ENCODE results near the gene TSPAN4.

TSPAN4 gene

GRCh38 chr11:858762-859339, 16.2 kb downstream of the TSPAN4 start:
- TF ChIP-seq CTCF (IDR thresholded peaks at IDR 0.05; ENCODE audit: control extremely low read depth, extremely low read depth, low read depth, missing control alignments): no peak
- POLR2A ChIA-PET: no interaction called here
- CTCF ChIA-PET: interaction anchor here (3.0 kb wide), 1 partner anchor 11 kb away, joined by 14 read pairs; no protein-coding TSS in a partner anchor
- DNase-seq (ENCODE audit: extremely low spot score): no peak

- ChIA-PET CTCF (interaction anchor here (2.1 kb wide), 1 partner anchor 12 kb away, joined by 7 read pairs; no protein-coding TSS in a partner anchor), POLR2A (no interaction called here)
- no peak for TF ChIP-seq CTCF (IDR thresholded peaks at IDR 0.05; ENCODE audit: control extremely low read depth, extremely low read depth, low read depth, missing control alignments)
- no peak for DNase-seq (ENCODE audit: extremely low spot score)
Observed at GRCh38 chr11:859394-860131, 16.9 kb downstream of the TSPAN4 start.

DNA sequence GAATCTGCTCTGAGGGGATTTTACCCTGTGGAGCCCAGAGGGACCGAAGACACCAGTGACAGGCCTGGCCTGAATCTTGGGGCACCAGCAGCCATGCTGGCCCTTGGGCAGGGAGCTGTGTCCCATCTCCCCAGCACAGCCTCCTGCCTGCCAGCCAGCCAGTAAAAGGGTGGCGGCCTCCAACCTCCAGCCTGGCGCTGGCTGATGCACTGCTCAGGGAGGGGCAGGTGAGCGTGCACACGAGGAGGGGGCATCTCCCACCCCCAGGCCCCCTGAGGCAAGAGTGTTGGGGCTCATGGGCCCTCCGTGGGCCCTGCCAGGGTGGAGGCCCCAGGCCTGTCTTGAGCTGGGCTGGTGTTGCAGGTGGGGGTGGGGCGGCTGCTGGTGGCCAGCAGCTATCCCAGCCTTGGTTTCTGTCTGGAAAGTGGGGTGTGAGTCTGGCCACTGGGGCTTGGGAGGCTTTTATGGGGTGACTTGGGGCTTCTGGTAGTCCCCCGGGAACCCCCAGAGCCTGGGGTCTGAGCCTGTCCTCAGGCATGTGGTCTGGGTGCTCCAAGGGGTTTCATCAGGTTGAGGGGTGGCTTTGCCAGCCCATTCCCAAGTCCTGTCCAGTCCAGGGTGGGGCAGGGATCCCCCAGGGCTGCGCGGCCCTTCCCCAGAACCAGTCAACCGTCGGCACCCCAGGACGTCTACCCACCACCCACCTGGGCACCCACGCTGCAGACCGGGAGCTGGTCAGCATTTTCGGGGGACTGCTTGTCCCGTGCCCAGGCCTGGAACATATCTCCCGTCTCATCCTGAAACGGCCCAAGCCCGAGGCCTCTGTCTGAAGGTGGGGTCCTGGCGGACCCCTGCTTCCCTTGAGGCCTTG, 17.8 kb downstream of the TSPAN4 start:
- no peak for TF ChIP-seq CTCF (IDR thresholded peaks at IDR 0.05; ENCODE audit: control extremely low read depth, extremely low read depth, low read depth, missing control alignments)
- ChIA-PET CTCF (interaction anchor here (2.1 kb wide), 1 partner anchor 13 kb away, joined by 7 read pairs; no protein-coding TSS in a partner anchor), POLR2A (no interaction called here)
- DNase-seq (ENCODE audit: extremely low spot score): no peak

DNA sequence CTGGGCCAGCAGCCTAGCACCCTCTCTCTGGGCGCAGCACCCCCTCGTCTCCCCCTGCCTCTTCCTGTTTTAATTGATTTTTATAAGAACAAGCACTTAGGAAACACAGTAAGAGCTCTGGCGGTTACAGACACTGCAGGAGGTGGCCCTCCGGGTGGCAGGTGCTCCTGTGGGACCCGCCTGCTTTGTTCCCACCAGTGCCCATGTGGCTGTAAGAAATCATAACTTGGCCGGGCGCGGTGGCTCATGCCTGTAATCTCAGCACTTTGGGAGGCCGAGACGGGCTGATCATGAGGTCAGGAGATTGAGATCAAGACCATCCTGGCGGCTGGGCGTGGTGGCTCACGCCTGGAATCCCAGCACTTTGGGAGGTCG, 18.4 kb downstream of the TSPAN4 start:
- no peak for DNase-seq (ENCODE audit: extremely low spot score)
- ChIA-PET POLR2A (no interaction called here), CTCF (interaction anchor here (2.1 kb wide), 1 partner anchor 13 kb away, joined by 7 read pairs; no protein-coding TSS in a partner anchor)
- TF ChIP-seq CTCF (IDR thresholded peaks at IDR 0.05; ENCODE audit: control extremely low read depth, extremely low read depth, low read depth, missing control alignments): no peak

DNA sequence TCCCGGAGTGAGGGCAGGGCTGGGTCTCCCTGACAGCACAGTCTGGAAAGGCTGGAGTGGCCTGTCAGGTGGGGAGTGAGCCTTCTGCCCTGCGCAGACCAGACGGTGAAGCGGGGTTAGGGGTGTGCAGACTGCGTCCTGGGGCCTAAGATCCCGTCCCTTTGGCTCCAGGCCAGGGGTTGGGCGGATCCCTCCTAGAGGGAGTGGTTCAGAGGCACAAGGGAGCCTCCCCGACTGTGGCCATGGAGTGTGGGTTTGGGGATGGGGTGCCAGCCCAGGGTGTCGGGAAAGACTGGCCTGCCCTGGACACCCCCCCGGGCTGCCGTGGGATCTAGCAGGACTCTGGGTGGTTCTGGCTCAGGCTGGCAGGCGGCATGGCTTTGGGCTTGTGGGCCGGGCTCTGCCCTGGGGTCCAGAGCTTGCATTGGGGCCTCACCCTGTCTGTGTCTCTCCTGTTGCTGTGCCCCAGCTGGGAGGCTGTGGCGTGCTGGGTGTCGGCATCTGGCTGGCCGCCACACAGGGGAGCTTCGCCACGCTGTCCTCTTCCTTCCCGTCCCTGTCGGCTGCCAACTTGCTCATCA, 19.5 kb downstream of the TSPAN4 start:
- no peak for TF ChIP-seq CTCF (IDR thresholded peaks at IDR 0.05; ENCODE audit: control extremely low read depth, extremely low read depth, low read depth, missing control alignments)
- ChIA-PET CTCF (interaction anchor here (0.8 to 2.1 kb wide), 2 partner anchors 14 to 63 kb away, joined by 3 to 7 read pairs; no protein-coding TSS in a partner anchor), POLR2A (no interaction called here)

GRCh38 chr11:862696-863022, 20.0 kb downstream of the TSPAN4 start:
- ChIA-PET CTCF (interaction anchor here (0.8 kb wide), 1 partner anchor 62 kb away, joined by 3 read pairs; no protein-coding TSS in a partner anchor), POLR2A (no interaction called here)
- no peak for TF ChIP-seq CTCF (IDR thresholded peaks at IDR 0.05; ENCODE audit: control extremely low read depth, extremely low read depth, low read depth, missing control alignments)
- DNase-seq (ENCODE audit: extremely low spot score): no peak

More for the DNA sequence above, 19.5 kb downstream of the TSPAN4 start:
- no peak for DNase-seq (ENCODE audit: extremely low spot score)

Data from GM10248 (cell line).